ENCODE measurements around the gene PLAGL1. TPM values are rescaled to one million over a fixed set of nuclear protein-coding genes. Genes with fewer than 3 reads are reported as not detected.

Gene PLAGL1
- total and polyA plus RNA-seq, 2 donors (not counting 1 experiment from before 2014, with no cell fraction given): 23.6 to 36.0 TPM

- H2AFZ ChIP-seq (ENCODE audit: insufficient read depth, low read depth, low read length, poor library complexity, severe bottlenecking): no peak overlapping the region
- Mint-ChIP-seq H3K9me3 (ENCODE audit: insufficient read depth) (no peaks in the 10 kb centered on the region), H3K27ac (no peak overlapping the region), H3K4me1 (peaks cover 3% of the 10 kb centered on the region), H3K27me3 (no peaks in the 10 kb centered on the region), H3K4me3 (no peak overlapping the region)
- H3K4me3 ChIP-seq (ENCODE audit: control extremely low read depth in 1 of 5, extremely low read depth in 1 of 5, insufficient read depth in 1 of 5, low read depth in 2 of 5, low read length in 4 of 5): no peak overlapping the region
- TF ChIP-seq CTCF (IDR thresholded peaks at IDR 0.05) (no peak), EZH2 (IDR thresholded peaks at IDR 0.05; ENCODE audit: borderline replicate concordance, insufficient read depth, low read depth, low read length, poor library complexity, severe bottlenecking) (no peak)
- no peak overlapping the region for H3K9ac ChIP-seq (ENCODE audit: low read length)
- H4K20me1 ChIP-seq (ENCODE audit: control insufficient read depth, insufficient read depth, low read length, poor library complexity, severe bottlenecking): no peaks in the 10 kb centered on the region
- H3K36me3 ChIP-seq (replicated peaks in 1 of 2; ENCODE audit: control extremely low read depth in 1 of 2, control insufficient read depth in 1 of 2, extremely low read depth in 1 of 2, insufficient read depth in 2 of 2, low read length in 1 of 2): no peaks in the 10 kb centered on the region
- H3K27ac ChIP-seq (ENCODE audit: low read length in 2 of 2): no peak overlapping the region
- ChIA-PET CTCF (no interaction called here), POLR2A (no interaction called here)
- no peak overlapping the region for H3K4me2 ChIP-seq (replicated peaks; ENCODE audit: low read depth, low read length, poor library complexity, severe bottlenecking)
- peaks cover 0 to 3% of the 10 kb centered on the region in 2 donors for H3K4me1 ChIP-seq (ENCODE audit: control insufficient read depth in 2 of 2, insufficient read depth in 2 of 2, low read length in 2 of 2)
- H3K79me2 ChIP-seq (ENCODE audit: control insufficient read depth, insufficient read depth, low read length): no peaks in the 10 kb centered on the region
- ATAC-seq (ENCODE audit: low read depth) (no peak), DNase-seq (no peak)
- no peaks in the 10 kb centered on the region for H3K9me3 ChIP-seq (ENCODE audit: control extremely low read depth in 1 of 3, control insufficient read depth in 2 of 3, insufficient read depth in 1 of 3, low read length in 2 of 3)
- intact Hi-C loops (cut with micrococcal nuclease): no loop called here
- no peaks in the 10 kb centered on the region for H3K27me3 ChIP-seq (replicated peaks in 1 of 4; ENCODE audit: control extremely low read depth in 1 of 4, control insufficient read depth in 3 of 4, insufficient read depth in 4 of 4, low read length in 3 of 4)
- 96% methylated on average over 10 of the region's 13 CpGs for WGBS (ENCODE audit: insufficient coverage)
These were observed 34.7 kb downstream of the PLAGL1 start for GRCh38 chr6:143973097-143973966.

DNA sequence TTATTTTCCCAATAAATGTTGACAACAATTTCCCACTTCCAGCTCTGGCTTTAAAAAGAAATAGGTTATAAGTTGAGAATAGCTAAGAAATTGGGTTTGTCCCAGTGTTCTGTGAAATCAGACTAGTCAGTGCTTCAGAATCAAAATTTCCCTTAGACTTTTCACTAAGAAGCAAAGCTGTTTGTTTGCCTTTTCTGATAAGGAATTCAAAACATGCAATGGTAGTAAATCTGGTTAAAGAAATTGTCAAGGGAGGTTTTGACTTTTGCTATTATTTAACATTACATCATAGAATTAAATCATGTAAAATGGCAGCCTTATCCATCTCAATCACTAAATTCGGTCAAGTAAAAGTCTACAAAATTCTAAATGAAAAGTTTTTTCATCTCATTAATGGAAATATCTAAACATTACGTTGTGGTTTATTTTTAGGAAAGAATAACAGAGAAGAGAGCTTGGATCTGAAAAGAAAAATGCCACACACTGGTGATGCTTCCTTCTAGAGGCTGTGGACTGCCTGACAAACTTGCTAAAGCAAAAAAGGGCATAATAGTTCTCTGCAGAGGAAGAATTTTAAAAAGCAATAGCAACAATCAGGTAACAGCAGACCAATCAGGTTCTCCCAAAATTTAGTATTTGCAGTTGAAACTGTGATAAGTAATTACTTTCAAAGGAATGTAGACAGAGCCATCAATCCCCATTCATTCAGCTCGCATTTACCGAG lies 36.4 kb downstream of the PLAGL1 start:
- CTCF ChIA-PET: interaction anchor here (1.7 kb wide), 1 partner anchor 39 kb away, joined by 3 read pairs; no protein-coding TSS in a partner anchor
- H3K4me3 Mint-ChIP-seq: no peak overlapping the region

More for the DNA sequence above, 36.4 kb downstream of the PLAGL1 start:
- Histone ChIP-seq H3K27ac (ENCODE audit: low read length in 2 of 2) (no peak overlapping the region), H3K9me3 (ENCODE audit: control extremely low read depth in 1 of 3, control insufficient read depth in 2 of 3, insufficient read depth in 1 of 3, low read length in 2 of 3) (no peaks in the 10 kb centered on the region), H2AFZ (ENCODE audit: insufficient read depth, low read depth, low read length, poor library complexity, severe bottlenecking) (no peak overlapping the region), H3K79me2 (ENCODE audit: control insufficient read depth, insufficient read depth, low read length) (no peaks in the 10 kb centered on the region), H3K4me3 (ENCODE audit: control extremely low read depth in 1 of 5, extremely low read depth in 1 of 5, insufficient read depth in 1 of 5, low read depth in 2 of 5, low read length in 4 of 5) (no peak overlapping the region), H3K27me3 (replicated peaks in 1 of 4; ENCODE audit: control extremely low read depth in 1 of 4, control insufficient read depth in 3 of 4, insufficient read depth in 4 of 4, low read length in 3 of 4) (no peaks in the 10 kb centered on the region), H4K20me1 (ENCODE audit: control insufficient read depth, insufficient read depth, low read length, poor library complexity, severe bottlenecking) (no peaks in the 10 kb centered on the region), H3K36me3 (replicated peaks in 1 of 2; ENCODE audit: control extremely low read depth in 1 of 2, control insufficient read depth in 1 of 2, extremely low read depth in 1 of 2, insufficient read depth in 2 of 2, low read length in 1 of 2) (no peaks in the 10 kb centered on the region), H3K9ac (ENCODE audit: low read length) (no peak overlapping the region), H3K4me1 (ENCODE audit: control insufficient read depth in 2 of 2, insufficient read depth in 2 of 2, low read length in 2 of 2) (no peaks in the 10 kb centered on the region), H3K4me2 (replicated peaks; ENCODE audit: low read depth, low read length, poor library complexity, severe bottlenecking) (no peak overlapping the region)
- H3K9me3 Mint-ChIP-seq (ENCODE audit: insufficient read depth): no peaks in the 10 kb centered on the region
- no peaks in the 10 kb centered on the region for H3K4me1 Mint-ChIP-seq
- no CpG with 5 or more reads among the region's 4 CpGs for WGBS (ENCODE audit: insufficient coverage)
- H3K27ac Mint-ChIP-seq: no peak overlapping the region
- no peak for ATAC-seq (ENCODE audit: low read depth)
- POLR2A ChIA-PET: no interaction called here
- DNase-seq: no peak
- TF ChIP-seq EZH2 (IDR thresholded peaks at IDR 0.05; ENCODE audit: borderline replicate concordance, insufficient read depth, low read depth, low read length, poor library complexity, severe bottlenecking): no peak
- TF ChIP-seq CTCF (IDR thresholded peaks at IDR 0.05): no peak
- H3K27me3 Mint-ChIP-seq: no peaks in the 10 kb centered on the region
- intact Hi-C loops (cut with micrococcal nuclease): no loop called here
